C4-2B (cell line): ENCODE results near the gene GALNT5.

Experiments
- H3K27ac ChIP-seq: fragments of 450-650 bp; 2 replicates; pipeline ENCODE4 v1.5.1; 2017
- ZFX ChIP-seq: fragments of 450-650 bp; IDR thresholded peaks from 2 replicates; pipeline ENCODE4 v1.6.1; 2017
- TF ChIP-seq, protein P1 (sequence below): fragments of 450-650 bp; conservative IDR thresholded peaks from 2 replicates; pipeline ENCODE4 v1.5.1; 2017; ENCODE audit warnings: mild to moderate bottlenecking

Gene GALNT5

DNA sequence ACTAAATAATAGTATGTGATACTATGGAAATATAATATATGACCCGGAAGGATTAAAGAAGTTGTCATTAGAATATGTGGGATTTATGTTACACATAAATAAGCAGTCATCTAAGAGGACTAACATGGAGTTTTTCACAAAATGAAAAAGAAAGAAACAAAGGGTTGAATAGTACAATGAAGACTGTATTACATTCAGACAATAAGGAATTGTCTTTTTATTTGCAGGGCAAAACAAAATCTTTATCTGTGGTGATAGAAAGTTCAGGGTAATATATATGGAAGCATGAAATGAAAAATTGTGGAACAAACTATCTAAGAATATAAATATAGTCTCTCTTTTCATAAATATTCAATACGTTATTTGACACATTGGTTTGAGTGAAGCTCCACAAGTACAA, 62.3 kb downstream of the GALNT5 start:
- H3K27ac ChIP-seq, result no peak overlapping the region
- TF ChIP-seq ZFX, result no peak
- TF ChIP-seq, protein P1, sequence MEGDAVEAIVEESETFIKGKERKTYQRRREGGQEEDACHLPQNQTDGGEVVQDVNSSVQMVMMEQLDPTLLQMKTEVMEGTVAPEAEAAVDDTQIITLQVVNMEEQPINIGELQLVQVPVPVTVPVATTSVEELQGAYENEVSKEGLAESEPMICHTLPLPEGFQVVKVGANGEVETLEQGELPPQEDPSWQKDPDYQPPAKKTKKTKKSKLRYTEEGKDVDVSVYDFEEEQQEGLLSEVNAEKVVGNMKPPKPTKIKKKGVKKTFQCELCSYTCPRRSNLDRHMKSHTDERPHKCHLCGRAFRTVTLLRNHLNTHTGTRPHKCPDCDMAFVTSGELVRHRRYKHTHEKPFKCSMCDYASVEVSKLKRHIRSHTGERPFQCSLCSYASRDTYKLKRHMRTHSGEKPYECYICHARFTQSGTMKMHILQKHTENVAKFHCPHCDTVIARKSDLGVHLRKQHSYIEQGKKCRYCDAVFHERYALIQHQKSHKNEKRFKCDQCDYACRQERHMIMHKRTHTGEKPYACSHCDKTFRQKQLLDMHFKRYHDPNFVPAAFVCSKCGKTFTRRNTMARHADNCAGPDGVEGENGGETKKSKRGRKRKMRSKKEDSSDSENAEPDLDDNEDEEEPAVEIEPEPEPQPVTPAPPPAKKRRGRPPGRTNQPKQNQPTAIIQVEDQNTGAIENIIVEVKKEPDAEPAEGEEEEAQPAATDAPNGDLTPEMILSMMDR, result no peak

DNA sequence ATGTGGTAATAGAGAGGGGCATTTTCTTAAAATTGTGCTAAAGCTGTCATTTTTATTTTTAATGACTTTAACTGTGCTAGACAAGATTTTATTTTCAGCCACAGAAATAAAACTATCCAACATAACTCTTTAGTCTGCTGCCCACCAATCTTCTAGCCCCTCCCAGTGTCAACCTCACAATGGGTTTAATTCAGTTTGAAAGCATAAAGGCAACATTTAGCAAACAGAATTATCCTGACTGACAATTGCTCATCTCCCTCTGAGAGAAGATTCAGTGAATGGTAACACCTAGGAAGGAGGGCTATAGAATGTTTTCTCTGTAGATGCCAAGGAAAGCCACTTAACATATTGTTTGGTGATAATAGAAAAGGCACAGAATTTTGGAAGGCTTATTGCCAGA, 62.9 kb downstream of the GALNT5 start:
- H3K27ac ChIP-seq, result no peak overlapping the region
- TF ChIP-seq ZFX, result no peak
- TF ChIP-seq, protein P1, result no peak

DNA sequence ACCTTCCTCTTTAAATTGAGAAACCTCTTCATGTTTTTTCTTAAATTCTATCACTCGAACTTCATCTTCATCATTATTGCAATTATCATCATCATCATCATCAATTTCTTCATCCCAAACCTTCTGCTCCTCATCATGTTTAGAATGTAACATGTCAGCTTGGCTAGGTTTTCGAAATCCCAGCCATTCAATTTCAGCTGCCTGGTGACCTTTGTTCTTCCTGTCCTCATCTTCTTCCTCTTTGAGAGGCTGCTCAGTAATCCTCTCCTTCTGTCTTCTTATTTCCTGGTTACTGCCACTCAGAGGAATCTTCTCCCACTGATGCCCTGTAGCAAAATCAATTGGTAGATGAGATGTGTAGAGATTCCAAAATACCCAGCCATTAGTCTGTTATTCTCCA, 64.0 kb downstream of the GALNT5 start:
- TF ChIP-seq, protein P1, result no peak
- no peak for TF ChIP-seq ZFX
- no peak overlapping the region for H3K27ac ChIP-seq

DNA sequence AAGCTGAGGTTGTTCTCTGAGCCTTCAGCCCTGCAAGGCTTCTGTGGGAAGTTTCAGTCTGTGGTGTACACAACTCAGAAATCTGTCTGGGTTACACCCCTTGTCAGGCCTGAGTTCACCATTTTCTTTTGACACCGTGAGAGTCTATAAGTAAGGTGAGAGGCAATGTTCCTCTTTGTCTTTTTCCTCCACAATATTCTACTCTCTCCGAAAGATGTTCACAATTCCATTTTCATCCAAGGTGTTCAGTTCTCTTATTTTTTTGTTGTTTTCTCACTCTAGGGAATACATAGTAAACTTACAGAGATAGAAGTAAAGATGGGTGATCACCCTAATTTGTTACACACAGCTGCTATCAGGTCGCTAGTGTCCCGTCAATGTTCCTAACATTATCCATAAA, 64.9 kb downstream of the GALNT5 start:
- no peak overlapping the region for H3K27ac ChIP-seq
- TF ChIP-seq, protein P1, result no peak
- TF ChIP-seq ZFX, result no peak

DNA sequence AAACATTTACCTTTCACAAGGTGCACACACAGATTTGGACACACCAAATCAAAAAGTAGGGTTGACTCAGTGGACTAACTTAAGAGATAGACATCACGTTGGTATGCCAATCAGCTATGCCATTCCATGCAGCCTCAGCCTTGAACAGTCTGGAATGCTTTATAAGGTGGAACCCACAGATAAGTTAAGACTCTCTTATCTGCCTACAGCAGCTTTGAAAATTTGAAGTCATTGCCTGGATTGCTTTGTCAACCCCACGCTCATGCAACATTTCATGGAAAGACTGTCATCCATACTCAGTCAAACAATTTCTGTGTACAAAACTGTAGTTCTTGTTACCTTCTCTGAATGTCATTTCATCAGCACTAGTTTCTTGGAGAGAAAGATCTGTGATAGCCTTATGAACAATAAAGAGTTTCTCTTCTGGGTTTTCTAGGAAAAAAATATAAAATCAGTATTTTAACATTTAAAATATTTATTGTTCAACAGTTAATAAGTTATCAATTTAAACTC, 66.9 kb downstream of the GALNT5 start:
- TF ChIP-seq ZFX, result no peak
- TF ChIP-seq, protein P1, result no peak
- no peak overlapping the region for H3K27ac ChIP-seq

DNA sequence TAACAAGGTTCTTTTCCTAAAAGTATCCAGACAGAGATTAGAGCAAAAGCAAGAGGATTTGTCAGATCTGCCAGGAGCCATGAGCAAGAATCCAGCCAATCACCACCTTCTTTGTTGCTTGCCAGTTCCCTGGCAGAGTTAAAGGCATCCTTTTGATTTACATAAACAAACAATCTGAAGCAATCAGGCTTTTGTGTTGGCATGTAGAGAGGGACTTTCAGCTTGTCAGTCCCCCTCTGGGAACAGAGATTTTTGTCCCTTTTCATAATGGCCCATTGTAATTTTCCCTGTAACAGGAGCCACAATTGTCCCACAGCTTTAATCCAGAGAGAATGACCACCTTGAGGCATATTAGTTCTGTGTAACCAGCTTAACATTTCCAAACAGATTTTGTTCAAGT, 68.3 kb downstream of the GALNT5 start, which contains the start of gene ERMN:
Gene ERMN, minus strand, starts transcription at position 39 of the 400 bp plus-strand sequence. CDS start 182 bp downstream, outside the sequence.
- TF ChIP-seq, protein P1, result no peak
- no peak for TF ChIP-seq ZFX
- no peak within 1 kb of the TSS for H3K27ac ChIP-seq

DNA sequence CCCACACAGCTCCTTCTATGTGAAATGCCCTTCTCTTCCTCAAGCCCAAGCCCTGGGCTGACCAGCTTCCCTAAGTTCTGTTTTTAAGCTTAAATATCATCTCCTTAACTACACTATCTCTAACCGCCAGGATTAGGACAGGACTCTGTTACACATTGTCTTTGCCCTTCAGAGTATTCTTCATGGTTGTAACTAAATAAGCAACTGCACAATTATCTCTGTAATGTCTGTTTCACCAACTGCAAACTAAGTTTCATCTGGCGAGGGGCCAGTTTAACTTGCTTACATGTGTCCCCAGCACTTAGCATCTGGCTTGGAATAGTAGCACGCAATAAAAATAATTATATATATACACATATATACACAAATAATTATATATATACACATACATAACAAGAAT, 69.2 kb downstream of the GALNT5 start:
- TF ChIP-seq, protein P1, result no peak
- no peak for TF ChIP-seq ZFX
- H3K27ac ChIP-seq, result no peak overlapping the region
